NCI-H1436 (cell line): ENCODE data around the gene GZMH.
"Not testable (repeated sequence)": the region's sequence is repeated elsewhere in the genome, so short reads cannot be mapped to it uniquely, and the experiment has no call there.

Experiments
- DNase-seq: peaks from one replicate; lab custom pipeline; 2025; lab: John Stamatoyannopoulos, UW

The GZMH gene

DNA sequence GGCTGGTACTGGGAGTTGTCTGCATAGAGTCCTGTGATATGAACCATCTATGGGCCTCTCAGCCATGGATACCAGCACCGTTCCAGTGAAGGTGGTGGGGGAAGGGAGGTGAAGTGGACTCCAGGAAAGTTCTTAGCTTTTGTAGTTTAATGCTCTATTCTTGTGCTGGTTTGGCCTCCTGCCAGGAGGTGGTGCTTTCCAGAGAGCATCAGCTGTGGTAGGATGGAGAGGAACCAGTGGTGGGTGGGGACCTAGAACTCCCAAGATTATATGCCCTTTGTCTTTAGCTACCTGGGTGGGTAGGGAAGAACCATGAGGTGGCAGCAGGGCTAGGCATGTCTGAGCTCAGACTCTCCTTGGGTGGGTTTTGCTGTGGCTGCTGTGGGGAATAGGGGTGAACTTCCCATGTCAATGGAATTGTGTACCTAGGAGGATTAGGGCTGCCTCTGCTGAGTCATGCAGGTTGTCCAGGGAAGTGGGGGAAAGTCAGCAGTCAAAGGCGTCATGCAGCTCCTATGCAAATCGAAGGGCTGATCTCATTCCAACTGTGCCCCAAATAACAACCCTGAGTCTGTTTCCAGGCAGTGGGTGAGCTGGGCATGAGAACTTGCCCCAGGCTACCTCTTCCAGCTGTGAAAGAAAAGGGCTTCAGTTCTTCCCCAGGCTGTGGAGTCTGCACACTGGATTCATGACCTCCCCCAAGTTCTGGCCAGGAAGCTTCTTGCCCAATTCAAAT lies 14.2 kb downstream of the GZMH start:
- DNase-seq: no peak

DNA sequence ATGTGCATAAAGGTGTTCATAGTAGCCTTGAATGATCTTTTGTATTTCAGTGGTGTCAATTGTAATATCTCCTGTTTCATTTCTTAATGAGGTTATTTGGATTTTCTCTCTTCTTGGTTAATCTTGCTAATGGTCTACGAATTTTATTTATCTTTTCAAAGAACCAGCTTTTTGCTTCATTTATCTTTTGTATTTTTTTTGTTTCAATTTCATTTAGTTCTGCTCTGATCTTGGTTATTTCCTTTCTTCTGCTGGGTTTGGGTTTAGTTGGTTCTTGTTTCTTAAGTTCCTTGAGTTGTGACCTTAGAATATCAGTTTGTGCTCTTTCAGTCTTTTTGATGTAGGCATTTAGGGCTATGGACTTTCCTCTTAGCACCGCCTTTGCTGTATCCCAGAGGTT lies 18.5 kb downstream of the GZMH start:
- not testable (repeated sequence) for DNase-seq

DNA sequence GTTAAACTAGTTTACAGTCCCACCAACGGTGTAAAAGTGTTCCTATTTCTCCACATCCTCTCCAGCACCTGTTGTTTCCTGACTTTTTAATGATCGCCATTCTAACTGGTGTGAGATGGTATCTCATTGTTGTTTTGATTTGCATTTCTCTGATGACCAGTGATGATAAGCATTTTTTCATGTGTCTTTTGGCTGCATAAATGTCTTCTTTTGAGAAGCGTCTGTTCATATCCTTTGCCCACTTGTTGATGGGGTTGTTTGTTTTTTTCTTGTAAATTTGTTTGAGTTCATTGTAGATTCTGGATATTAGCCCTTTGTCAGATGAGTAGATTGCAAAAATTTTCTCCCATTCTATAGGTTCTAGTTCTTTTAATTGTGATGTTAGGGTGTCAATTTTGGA lies 25.1 kb downstream of the GZMH start:
- DNase-seq: not testable (repeated sequence)

DNA sequence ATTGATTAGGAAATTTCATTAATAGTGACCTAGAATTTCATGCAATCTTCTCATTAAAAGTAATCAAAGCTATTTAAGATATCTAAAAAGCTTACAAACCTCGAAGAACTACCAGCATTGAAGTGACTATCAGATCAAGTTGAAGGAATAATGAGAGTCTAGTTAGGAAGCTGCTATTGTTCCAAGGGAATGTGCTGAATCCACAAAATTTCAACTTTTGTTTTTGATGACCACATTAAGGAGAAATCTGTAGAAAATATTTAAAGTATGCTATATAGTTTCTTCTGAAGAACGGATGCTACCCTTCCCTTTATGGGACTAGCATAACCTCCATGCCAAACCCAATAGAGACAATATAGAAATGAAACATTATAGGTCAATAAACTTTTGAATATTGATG lies 30.9 kb downstream of the GZMH start:
- DNase-seq: no peak

DNA sequence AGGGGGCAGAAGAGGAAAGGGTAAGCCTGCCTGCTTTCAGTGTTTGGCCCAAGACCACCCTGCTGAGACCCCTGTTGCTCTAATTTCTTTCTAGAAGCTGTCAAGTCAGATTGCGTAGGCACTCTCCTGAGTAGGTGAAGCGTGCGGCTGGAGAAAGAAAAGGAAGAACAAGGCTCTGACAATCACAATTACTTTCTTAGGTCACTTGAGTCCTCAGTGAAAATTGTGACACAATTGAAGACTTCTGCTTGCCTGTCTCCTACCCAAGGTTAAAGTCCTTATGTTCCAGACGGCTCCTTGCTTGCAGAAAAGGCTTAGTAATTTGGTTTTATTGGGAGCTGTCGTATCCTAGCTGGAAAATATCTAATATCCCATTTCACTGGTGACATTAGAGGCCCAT lies 32.7 kb downstream of the GZMH start:
- no peak for DNase-seq

DNA sequence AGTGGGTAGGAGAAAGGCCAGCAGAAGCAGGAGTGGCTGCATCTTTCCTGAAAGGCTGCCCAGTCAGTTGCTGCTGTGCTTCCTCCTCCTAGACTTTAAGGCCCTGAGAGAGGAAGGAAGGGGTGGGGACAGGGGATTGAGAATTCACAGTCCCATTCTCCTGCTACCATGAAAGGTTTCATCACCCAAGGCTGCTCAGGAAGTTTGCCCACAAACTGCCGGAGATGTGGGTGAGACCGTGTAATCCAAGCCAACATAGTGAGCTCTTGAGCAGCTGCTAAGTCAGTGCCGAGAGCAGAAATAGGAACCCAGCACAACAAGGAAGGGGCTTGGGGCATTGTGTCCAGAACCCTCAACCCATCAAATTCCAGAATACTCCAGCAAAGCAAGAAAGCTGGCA lies 33.3 kb downstream of the GZMH start, which contains the start of gene CTSG:
Gene CTSG (minus strand): TSS at position 69 of the 400 bp plus-strand sequence. CDS start 27 bp downstream, at position 42.
- no peak for DNase-seq

DNA sequence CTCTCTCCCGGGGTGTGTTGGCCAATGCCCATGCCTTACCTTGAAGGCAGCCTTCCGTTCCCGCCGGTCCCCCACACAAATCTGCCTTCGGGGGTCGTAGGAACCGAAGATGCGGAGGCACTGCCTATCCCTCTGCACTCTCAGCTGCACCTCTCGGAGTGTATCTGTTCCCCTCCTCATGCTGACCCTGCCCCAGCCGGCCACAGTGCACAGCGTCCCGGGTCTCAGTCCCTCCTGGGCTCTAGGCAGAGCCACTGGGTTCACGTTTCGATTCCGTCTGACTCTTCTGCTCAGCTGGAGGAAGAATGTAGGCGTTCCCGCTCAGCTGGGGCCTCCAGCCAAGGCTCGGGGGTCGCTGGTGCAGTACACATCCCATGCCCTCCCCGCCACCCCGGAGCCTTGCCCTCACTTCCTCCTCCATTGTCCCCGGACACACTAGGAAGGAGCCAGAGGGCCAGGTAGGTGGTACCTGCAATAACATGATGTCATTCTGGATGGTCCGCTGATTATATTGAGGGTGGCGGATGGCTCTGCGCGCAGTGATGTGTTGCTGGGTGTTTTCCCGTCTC lies 35.2 kb downstream of the GZMH start:
- no peak for DNase-seq

DNA sequence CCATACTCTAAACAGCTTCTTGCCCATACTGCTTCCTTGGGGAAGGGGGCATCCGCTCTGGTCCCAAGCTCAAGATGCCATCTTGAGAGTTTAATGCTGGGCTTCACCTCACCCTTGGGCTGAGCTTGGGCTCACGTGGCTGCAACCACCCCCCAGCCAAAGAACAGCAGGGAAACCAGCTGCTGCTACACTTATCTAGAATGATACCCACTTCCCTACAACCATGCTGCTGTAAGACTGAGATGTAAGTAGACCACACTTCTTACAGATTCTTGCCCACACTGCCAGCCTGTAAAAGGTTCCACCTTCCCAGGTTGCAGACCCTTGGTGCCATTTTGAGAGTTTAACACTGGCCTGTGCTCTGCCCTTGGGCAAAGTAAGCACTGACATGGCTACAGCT lies 43.2 kb downstream of the GZMH start:
- DNase-seq: no peak

DNA sequence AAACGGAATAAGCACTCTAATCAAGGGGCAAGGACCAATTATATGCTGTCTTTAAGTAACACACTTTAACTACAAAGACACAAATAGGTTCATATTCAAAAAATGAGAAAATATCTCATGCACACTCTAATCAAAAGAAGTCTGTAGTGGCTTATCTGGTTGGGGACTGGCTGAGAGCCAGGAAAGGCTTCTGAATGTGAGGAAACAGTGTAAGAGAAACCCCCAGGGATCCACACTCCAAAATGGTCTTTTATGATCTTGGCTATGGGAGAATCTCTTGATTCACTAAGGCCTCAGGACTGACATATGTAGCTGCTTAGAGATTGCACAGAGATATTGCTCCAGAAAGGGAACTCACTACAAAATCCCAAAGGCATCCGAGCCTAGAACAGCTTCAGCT lies 43.7 kb downstream of the GZMH start:
- no peak for DNase-seq

DNA sequence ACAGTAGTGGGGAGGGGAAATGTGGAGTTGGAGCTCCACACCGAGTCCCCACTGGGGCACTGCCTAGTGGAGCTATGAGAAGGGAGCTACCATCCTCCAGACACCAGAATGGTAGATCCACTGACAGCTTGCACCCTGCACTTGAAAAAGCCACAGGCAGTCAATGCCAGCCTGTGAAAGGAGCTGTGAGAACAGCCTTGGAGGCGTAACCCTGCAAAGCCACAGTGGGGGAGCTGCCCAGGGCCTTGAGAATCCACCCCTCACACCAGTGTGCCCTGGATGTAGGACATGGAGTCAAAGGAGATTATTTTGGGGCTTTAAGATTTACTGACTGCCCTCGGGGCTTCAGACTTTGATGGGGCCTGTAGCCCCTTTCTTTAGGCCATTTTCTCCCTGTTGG lies 46.0 kb downstream of the GZMH start:
- no peak for DNase-seq

DNA sequence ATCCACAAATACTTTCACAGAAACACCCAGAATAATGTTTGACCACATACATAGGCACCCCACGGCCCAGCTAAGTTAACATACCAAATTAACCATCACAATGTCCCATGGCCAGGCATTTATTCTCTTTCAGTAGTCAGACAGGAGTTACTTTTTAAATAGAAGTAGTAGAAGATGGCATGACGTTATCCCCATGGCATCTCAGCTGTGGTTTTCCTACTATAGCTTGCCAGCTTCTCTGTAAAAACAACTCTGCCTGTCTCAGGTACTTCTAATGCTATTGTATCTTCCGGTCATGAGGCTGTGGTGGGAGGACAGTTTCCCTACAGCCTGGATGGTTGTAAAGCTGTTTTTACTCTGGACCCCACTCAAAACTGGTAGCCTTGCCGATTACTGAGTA lies 52.7 kb downstream of the GZMH start:
- DNase-seq: no peak
